CD14-positive monocyte (primary cell): ENCODE data around the gene STOML2. TPM values are rescaled to one million over a fixed set of nuclear protein-coding genes. Genes with fewer than 3 reads are reported as not detected.

Source experiments
- DNase-seq, 3 donors: peaks; one replicate each; pipeline ENCODE4 v3.0.0-alpha.2; 2011 to 2022
- H2AFZ ChIP-seq: 2 replicates; pipeline ENCODE4 v1.6.0; 2012; ENCODE audit warnings: mild to moderate bottlenecking, low read depth, low read length, inconsistent platforms; ENCODE audit not compliant: insufficient read depth, poor library complexity, severe bottlenecking
- H3K27ac ChIP-seq, 2 donors: 1 replicate in 1 of 2; 2 replicates in 1 of 2; pipeline ENCODE4 v1.5.1; 2012 to 2013; ENCODE audit warnings: low read length in 2 of 2, control low read depth in 1 of 2, inconsistent platforms in 1 of 2, low read depth in 1 of 2, mild to moderate bottlenecking in 1 of 2
- H3K27me3 ChIP-seq, 2 donors: one replicate each; pipeline versions ENCODE4 v1.6.0 to v1.6.1; 2011 to 2013; ENCODE audit warnings: low read length in 2 of 2; ENCODE audit not compliant: control insufficient read depth in 2 of 2, insufficient read depth in 2 of 2
- H3K36me3 ChIP-seq, 2 donors: replicated peaks in 1 of 2; 1 replicate in 1 of 2; 2 replicates in 1 of 2; pipeline versions ENCODE4 v1.5.1 to v1.6.1; 2012 to 2013; ENCODE audit warnings: low read length in 2 of 2, control low read depth in 1 of 2, inconsistent platforms in 1 of 2, mild to moderate bottlenecking in 1 of 2; ENCODE audit not compliant: insufficient read depth in 2 of 2, control insufficient read depth in 1 of 2
- H3K4me1 ChIP-seq, 2 donors: 1 replicate in 1 of 2; 2 replicates in 1 of 2; pipeline versions ENCODE4 v1.5.1 to v1.6.1; 2012 to 2013; ENCODE audit warnings: low read length in 2 of 2, control low read depth in 1 of 2, inconsistent platforms in 1 of 2, mild to moderate bottlenecking in 1 of 2, moderate library complexity in 1 of 2; ENCODE audit not compliant: insufficient read depth in 2 of 2, control insufficient read depth in 1 of 2
- H3K4me2 ChIP-seq: replicated peaks from 2 replicates; pipeline ENCODE3; 2012; ENCODE audit warnings: low read length, moderate library complexity, mild to moderate bottlenecking; ENCODE audit not compliant: poor library complexity, severe bottlenecking; ENCODE audit errors: extremely low read depth
- H3K4me3 ChIP-seq, 3 experiments: fragments of 200-600 bp in 1 of 3; sonication (generic) in 1 of 3; replicated peaks in 1 of 3; 1 replicate in 2 of 3; 2 replicates in 1 of 3; pipeline ENCODE4 v1.5.1; 2011 to 2013; ENCODE audit warnings: low read length in 3 of 3, mild to moderate bottlenecking in 3 of 3, control low read depth in 2 of 3, low read depth in 2 of 3, inconsistent platforms in 1 of 3, moderate library complexity in 1 of 3
- H3K79me2 ChIP-seq: 2 replicates; pipeline ENCODE4 v1.6.0; 2012; ENCODE audit warnings: mild to moderate bottlenecking, control low read depth, inconsistent platforms, low read length, moderate library complexity; ENCODE audit not compliant: insufficient read depth
- H3K9ac ChIP-seq: 2 replicates; pipeline ENCODE4 v1.6.0; 2017; ENCODE audit warnings: low read length, mild to moderate bottlenecking; ENCODE audit not compliant: insufficient read depth, poor library complexity, severe bottlenecking
- H3K9me3 ChIP-seq, 2 donors: replicated peaks in 1 of 2; 1 replicate in 1 of 2; 2 replicates in 1 of 2; pipeline versions ENCODE4 v1.5.1 to v1.6.1; 2012 to 2013; ENCODE audit warnings: low read length in 2 of 2, control low read depth in 1 of 2; ENCODE audit not compliant: control insufficient read depth in 1 of 2, insufficient read depth in 1 of 2
- H4K20me1 ChIP-seq: 2 replicates; pipeline ENCODE4 v1.6.0; 2012; ENCODE audit warnings: mild to moderate bottlenecking, low read length, control low read depth, moderate library complexity; ENCODE audit not compliant: insufficient read depth
- H3K27ac Mint-ChIP-seq, 7 donors: one replicate each; pipeline ENCODE4 v1.8.0; 2020; ENCODE audit warnings: mild to moderate bottlenecking in 7 of 7, mixed read lengths in 7 of 7, moderate library complexity in 6 of 7, inconsistent platforms in 2 of 7
- H3K27me3 Mint-ChIP-seq, 3 donors: one replicate each; pipeline ENCODE4 v1.8.0; 2021 to 2022; ENCODE audit warnings: low read depth in 3 of 3, mild to moderate bottlenecking in 3 of 3, mixed read lengths in 3 of 3, moderate library complexity in 3 of 3, inconsistent platforms in 1 of 3
- H3K36me3 Mint-ChIP-seq, 2 donors: one replicate each; pipeline ENCODE4 v1.8.0; 2020; ENCODE audit warnings: mixed read lengths in 2 of 2, inconsistent platforms in 1 of 2, mild to moderate bottlenecking in 1 of 2
- H3K4me1 Mint-ChIP-seq: one replicate; pipeline ENCODE4 v1.8.0; 2020; ENCODE audit warnings: mild to moderate bottlenecking, mixed read lengths
- H3K4me3 Mint-ChIP-seq, 2 donors: one replicate each; pipeline ENCODE4 v1.8.0; 2020; ENCODE audit warnings: mild to moderate bottlenecking in 2 of 2, mixed read lengths in 2 of 2, moderate library complexity in 1 of 2
- H3K9me3 Mint-ChIP-seq, 7 donors: one replicate each; pipeline ENCODE4 v1.8.0; 2020 to 2022; ENCODE audit warnings: mixed read lengths in 7 of 7, mild to moderate bottlenecking in 6 of 7, moderate library complexity in 6 of 7, inconsistent platforms in 2 of 7
- CTCF ChIP-seq: fragments of 200-600 bp; IDR thresholded peaks from one replicate; pipeline ENCODE4 v1.8.0; 2022; ENCODE audit warnings: antibody characterized with exemption, mild to moderate bottlenecking
- WGBS: methylation state at CpG from one replicate; pipeline ENCODE4 v1.1.5; 2013; ENCODE audit warnings: missing lambda C conversion rate; ENCODE audit not compliant: insufficient coverage; 5-methylcytosine and 5-hydroxymethylcytosine counted together
- intact Hi-C, 2 donors: fragments of 100-400 bp; cut with micrococcal nuclease; formaldehyde crosslinking; loops; one replicate each; pipeline versions ENCODE4 v1.15.0 to v1.15.1; 2023
- polyA plus RNA-seq, 3 donors: library from polyadenylated mRNA; depleted of rRNA in 1 of 3; unstranded in 2 of 3; stranded (reverse) in 1 of 3; fragments of 300-500 nt in 2 of 3; fragments of >200 nt in 1 of 3; fragmentation: Illumina TruSeq in 2 of 3; gene quantifications; 1 replicate in 2 of 3; 2 replicates in 1 of 3; pipeline ENCODE4 v1.2.3, GENCODE V29; 2012 to 2021

The STOML2 gene
- polyA plus RNA-seq, 3 donors: 45.5 to 62.0 (median 50.3) TPM

- 97% methylated on average over 8 of the region's 8 CpGs for WGBS
- Mint-ChIP-seq H3K27me3 (no peaks in the 10 kb centered on the region), H3K27ac (peak overlapping the region in 2 of 7 donors; percentile 37 to 40)
Observed at GRCh38 chr9:35074791-35075190, 28.1 kb downstream of the STOML2 start.

GRCh38 chr9:35074141-35074540, 28.8 kb downstream of the STOML2 start:
- Histone ChIP-seq H3K9ac (no peak overlapping the region), H3K9me3 (no peaks in the 10 kb centered on the region), H3K27me3 (no peaks in the 10 kb centered on the region), H4K20me1 (peaks cover 28% of the 10 kb centered on the region), H3K36me3 (peaks cover 2 to 16% of the 10 kb centered on the region in 2 donors), H3K79me2 (peaks cover 44% of the 10 kb centered on the region), H3K4me2 (no peak overlapping the region), H2AFZ (no peak overlapping the region), H3K27ac (no peak overlapping the region), H3K4me1 (peaks cover 29 to 48% of the 10 kb centered on the region in 2 donors), H3K4me3 (no peak overlapping the region)
- H3K4me1 Mint-ChIP-seq: peaks cover 40% of the 10 kb centered on the region
- H3K9me3 Mint-ChIP-seq: no peaks in the 10 kb centered on the region
- TF ChIP-seq CTCF: no peak
- H3K27me3 Mint-ChIP-seq: no peaks in the 10 kb centered on the region
- intact Hi-C loops: loop anchor here (5.0 to 10.0 kb wide), 3 partner anchors 38 to 89 kb away; partner anchors contain the start of gene DNAJB5 (in 1 of the 2)
- H3K36me3 Mint-ChIP-seq: peaks cover 5 to 17% of the 10 kb centered on the region in 2 donors
- H3K4me3 Mint-ChIP-seq: no peak overlapping the region
- H3K27ac Mint-ChIP-seq: peak overlapping the region in 2 of 7 donors; percentile 73 to 95
- 100% methylated on average over 1 of the region's 6 CpGs for WGBS
- no peak for DNase-seq

More at GRCh38 chr9:35074791-35075190, 28.1 kb downstream of the STOML2 start:
- peaks cover 39% of the 10 kb centered on the region for H3K79me2 ChIP-seq
- H3K27ac ChIP-seq: peak overlapping the region in 1 of 2 donors; percentile 32
- Mint-ChIP-seq H3K4me1 (peaks cover 38% of the 10 kb centered on the region), H3K36me3 (peaks cover 5 to 13% of the 10 kb centered on the region in 2 donors), H3K4me3 (no peak overlapping the region), H3K9me3 (no peaks in the 10 kb centered on the region)
- peaks cover 21% of the 10 kb centered on the region for H4K20me1 ChIP-seq
- H3K27me3 ChIP-seq: no peaks in the 10 kb centered on the region
- H3K4me1 ChIP-seq: peaks cover 31 to 48% of the 10 kb centered on the region in 2 donors
- H3K4me3 ChIP-seq: no peak overlapping the region
- H2AFZ ChIP-seq: no peak overlapping the region
- intact Hi-C loops: loop anchor here (5.0 to 10.0 kb wide), 3 partner anchors 38 to 90 kb away; partner anchors contain the start of gene DNAJB5 (in 1 of the 2)
- no peak overlapping the region for H3K4me2 ChIP-seq
- DNase-seq: no peak
- H3K9ac ChIP-seq: no peak overlapping the region
- no peaks in the 10 kb centered on the region for H3K9me3 ChIP-seq
- TF ChIP-seq CTCF: no peak
- H3K36me3 ChIP-seq: peaks cover 2 to 14% of the 10 kb centered on the region in 2 donors
